HepG2 (cell line): ENCODE results near the gene RAP1GAP2. TPM values are rescaled to one million over a fixed set of nuclear protein-coding genes. Genes with fewer than 3 reads are reported as not detected.

Experiments used
- ATAC-seq: fragments of 200-7000 bp; cut with Tn5 transposase; 3 replicates; pipeline ENCODE4 v1.9.1; 2020; ENCODE audit warnings: mild to moderate bottlenecking, moderate library complexity
- BruUV-seq: library from RNA; stranded (reverse); fragments of 400-500 nt; replicated peaks from 2 replicates; lab custom pipeline; 2021; lab: Mats Ljungman, UMichigan
- CTCF ChIA-PET: fragments of 300-600 bp; formaldehyde crosslinking; extraction: SDS; loops from one replicate; lab custom pipeline; 2021; ENCODE audit warnings: low total read pairs, inconsistent platforms, low intra/inter-chr PET ratio; lab: Yijun Ruan, JAX
- POLR2A ChIA-PET: fragments of 350-600 bp; sonication (Branson Sonifier 250); formaldehyde crosslinking; loops from one replicate; lab custom pipeline; 2020; ENCODE audit warnings: antibody characterized with exemption, inconsistent platforms; lab: Yijun Ruan, JAX
- DNase-seq: peaks from one replicate; pipeline ENCODE4 v3.0.0-alpha.2; 2015; ENCODE audit warnings: low spot score
- FAIRE-seq: peaks from 3 replicates; lab custom pipeline; 2011; peaks lifted over from hg19 to GRCh38; lab: Jason Lieb, UNC
- H2AFZ ChIP-seq: one replicate; pipeline ENCODE4 v1.6.1; 2011; ENCODE audit warnings: low read length, inconsistent platforms
- H3K27ac ChIP-seq: fragments of 300-600 bp; 3 replicates; pipeline ENCODE4 v1.8.0; 2011; ENCODE audit warnings: mixed run types, mild to moderate bottlenecking, mixed read lengths, low read length, inconsistent platforms; ENCODE audit not compliant: insufficient read depth; ENCODE audit errors: extremely low read length
- H3K27me3 ChIP-seq, 2 experiments: fragments of 200-600 bp in 1 of 2; 2 replicates in 1 of 2; 3 replicates in 1 of 2; pipeline versions ENCODE4 v1.6.0 to v1.8.0; 2011; ENCODE audit warnings: low read length in 2 of 2, mild to moderate bottlenecking in 2 of 2, moderate library complexity in 2 of 2, inconsistent platforms in 1 of 2; ENCODE audit not compliant: insufficient read depth in 2 of 2, control insufficient read depth in 1 of 2
- H3K36me3 ChIP-seq, 2 experiments: fragments of 200-600 bp in 1 of 2; replicated peaks in 1 of 2; 2 replicates in 1 of 2; 3 replicates in 1 of 2; pipeline versions ENCODE4 v1.5.1 to v1.8.0; 2011; ENCODE audit warnings: low read length in 2 of 2, inconsistent platforms in 1 of 2; ENCODE audit not compliant: insufficient read depth in 2 of 2, control insufficient read depth in 1 of 2
- H3K4me1 ChIP-seq: 2 replicates; pipeline ENCODE4 v1.5.1; 2012; ENCODE audit warnings: low read length, inconsistent platforms; ENCODE audit not compliant: insufficient read depth
- H3K4me2 ChIP-seq: 2 replicates; pipeline ENCODE4 v1.6.0; 2011; ENCODE audit warnings: low read depth, low read length, inconsistent platforms
- H3K4me3 ChIP-seq, 3 experiments: fragments of 200-600 bp in 1 of 3; sonication (generic), shearing (Covaris generic) in 1 of 3; replicated peaks in 1 of 3; 2 replicates each; pipeline ENCODE4 v1.5.1; 2011 to 2016; ENCODE audit warnings: low read length in 3 of 3, inconsistent platforms in 2 of 3, low read depth in 2 of 3, mild to moderate bottlenecking in 2 of 3, control low read depth in 1 of 3, mixed read lengths in 1 of 3; ENCODE audit not compliant: insufficient read depth in 1 of 3
- H3K79me2 ChIP-seq: one replicate; pipeline ENCODE4 v1.6.1; 2011; ENCODE audit warnings: low read length, inconsistent platforms; ENCODE audit not compliant: insufficient read depth
- H3K9ac ChIP-seq: 2 replicates; pipeline ENCODE4 v1.6.0; 2011; ENCODE audit warnings: mild to moderate bottlenecking, low read depth, low read length, inconsistent platforms; ENCODE audit not compliant: insufficient read depth
- H3K9me3 ChIP-seq: 2 replicates; pipeline ENCODE4 v1.5.1; 2012; ENCODE audit warnings: mild to moderate bottlenecking, low read length
- H4K20me1 ChIP-seq: 2 replicates; pipeline ENCODE4 v1.6.0; 2011; ENCODE audit warnings: inconsistent platforms, mild to moderate bottlenecking, low read length, moderate library complexity; ENCODE audit not compliant: insufficient read depth
- KAT7 ChIP-seq: IDR thresholded peaks from 2 replicates; pipeline ENCODE4 v1.6.1; 2018; ENCODE audit warnings: borderline replicate concordance, missing compliant biosample characterization
- ZNF101 ChIP-seq: sonication (generic); formaldehyde crosslinking; IDR thresholded peaks from 2 replicates; pipeline ENCODE4 v1.4.0; 2020; ENCODE audit warnings: mild to moderate bottlenecking, low read depth, missing genetic modification reagents, borderline replicate concordance
- ZNF484 ChIP-seq: sonication (generic); formaldehyde crosslinking; IDR thresholded peaks from 2 replicates; pipeline ENCODE4 v1.5.1; 2020; ENCODE audit warnings: mild to moderate bottlenecking, low read depth, missing genetic modification reagents, borderline replicate concordance
- WGBS: methylation state at CpG from one replicate; pipeline ENCODE4 v1.1.6; 2017; ENCODE audit warnings: low lambda C conversion rate; 5-methylcytosine and 5-hydroxymethylcytosine counted together
- in situ Hi-C: cut with HindIII; loops from 2 replicates; pipeline ENCODE4 v1.10.0; 2017; ENCODE audit warnings: low pct_unique_long_range_greater_than_20kb; ENCODE audit not compliant: extremely low pct_ligation_motif_present
- intact Hi-C: fragments of 100-400 bp; cut with micrococcal nuclease; formaldehyde crosslinking; loops from one replicate; pipeline ENCODE4 v1.10.0; 2022; ENCODE audit not compliant: unreplicated experiment
- polyA plus RNA-seq, 8 experiments: library from polyadenylated mRNA; depleted of rRNA in 3 of 8; stranded (reverse) in 7 of 8; unstranded in 1 of 8; fragments of >200 nt; fragmentation: Illumina TruSeq in 4 of 8; extraction: Trizol in 4 of 8; gene quantifications; 2 replicates each; pipeline versions ENCODE4 v1.2.1 to v1.2.3, GENCODE V29; 2011 to 2016; ENCODE audit warnings: low read depth in 4 of 8, missing spikeins in 1 of 8, mixed read lengths in 1 of 8; ENCODE audit not compliant: insufficient read depth in 1 of 8
- total RNA-seq, 5 experiments: library from RNA; depleted of rRNA; stranded (reverse); fragments of >200 nt; fragmentation: Illumina TruSeq; extraction: Trizol; gene quantifications; 2 replicates each; pipeline ENCODE4 v1.2.3, GENCODE V29; 2016; ENCODE audit warnings: low read depth in 1 of 5
- TF ChIP-seq, protein P1 (sequence below): sonication (generic); formaldehyde crosslinking; IDR thresholded peaks from 2 replicates; pipeline ENCODE4 v1.5.1; 2020; ENCODE audit warnings: missing genetic modification reagents, mild to moderate bottlenecking, borderline replicate concordance
- TF ChIP-seq, protein P2 (sequence below): sonication (generic); formaldehyde crosslinking; IDR thresholded peaks from 2 replicates; pipeline ENCODE4 v1.4.0; 2020; ENCODE audit warnings: mild to moderate bottlenecking, missing genetic modification reagents
- TF ChIP-seq, protein P3 (sequence below): IDR thresholded peaks from 2 replicates; pipeline ENCODE4 v1.6.1; 2016; ENCODE audit warnings: low read depth, control low read depth
- TF ChIP-seq, protein P4 (sequence below): sonication (generic); formaldehyde crosslinking; IDR thresholded peaks from 2 replicates; pipeline ENCODE4 v1.8.0; 2022; ENCODE audit warnings: mild to moderate bottlenecking, missing genetic modification reagents; ENCODE audit not compliant: insufficient replicate concordance
- TF ChIP-seq, protein P5 (sequence below): sonication (generic); formaldehyde crosslinking; IDR thresholded peaks from 2 replicates; pipeline ENCODE4 v1.4.0; 2020; ENCODE audit warnings: low read depth, mild to moderate bottlenecking, missing genetic modification reagents
- TF ChIP-seq, protein P6 (sequence below): sonication (generic); formaldehyde crosslinking; IDR thresholded peaks from 2 replicates; pipeline ENCODE4 v1.9.0; 2022; ENCODE audit warnings: low read depth, missing genetic modification reagents

The RAP1GAP2 gene
- total and polyA plus RNA-seq, 2 of the 13 experiments (the other 11 are each of a cell fraction or from before 2014, with no cell fraction given), result 10.9 to 12.0 TPM

DNA sequence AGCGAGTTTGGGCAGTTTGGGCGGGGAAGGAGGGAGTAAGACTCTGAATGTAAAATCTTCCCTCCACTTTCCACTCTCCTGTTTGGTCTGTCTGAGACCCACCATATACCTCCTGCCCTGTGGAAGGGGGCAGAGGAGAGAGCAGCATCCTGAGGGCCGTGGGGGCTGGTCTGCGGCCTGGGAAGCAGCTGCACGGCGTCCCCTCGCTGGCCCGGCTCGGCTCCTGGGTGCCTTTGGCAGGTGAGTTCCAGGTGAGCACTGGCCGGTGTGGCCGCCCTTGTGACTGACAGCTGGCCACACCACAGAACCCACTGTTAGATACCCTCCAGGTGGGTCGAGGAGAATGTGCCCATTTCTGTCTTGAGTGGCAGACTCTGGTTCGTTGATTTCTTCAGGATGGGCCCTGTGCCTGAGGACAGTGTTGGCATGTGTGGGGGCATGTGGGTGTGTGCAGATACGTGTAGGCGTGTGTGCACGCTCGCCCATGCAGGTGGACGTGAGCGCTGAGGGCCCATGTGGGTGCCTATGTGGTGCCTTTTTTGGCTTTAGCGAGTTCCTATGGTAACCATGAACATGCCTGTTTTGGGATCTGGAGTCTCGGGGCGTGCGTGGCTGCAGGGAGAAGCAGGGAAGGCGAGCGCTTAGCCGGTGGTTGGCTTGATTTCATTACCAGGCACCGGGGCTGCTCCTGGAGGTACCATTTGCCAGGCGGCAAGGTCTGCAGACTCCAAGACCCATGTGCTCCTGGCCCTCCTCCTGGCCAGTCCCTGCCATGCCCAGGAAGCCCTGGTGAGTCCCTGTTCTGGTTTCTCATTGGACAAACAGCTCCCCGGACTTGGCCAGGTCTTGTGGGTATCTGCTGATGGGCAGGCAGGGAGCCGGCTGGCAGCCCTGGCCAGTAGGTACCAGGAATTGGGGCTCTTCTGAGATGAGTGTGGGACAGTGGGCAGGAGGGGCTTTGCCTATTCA lies 12.4 kb downstream of the RAP1GAP2 start:
- DNase-seq (no peak), ATAC-seq (no peak), FAIRE-seq (no peak)
- Histone ChIP-seq H4K20me1 (no peaks in the 10 kb centered on the region), H3K4me3 (no peak overlapping the region), H3K4me1 (no peaks in the 10 kb centered on the region), H3K9ac (no peak overlapping the region), H3K79me2 (no peaks in the 10 kb centered on the region), H3K27me3 (peaks cover 0 to 3% of the 10 kb centered on the region in 2 experiments; a peak in 1 of 5 replicates), H3K27ac (no peak overlapping the region), H3K9me3 (no peaks in the 10 kb centered on the region), H2AFZ (no peak overlapping the region), H3K4me2 (no peak overlapping the region), H3K36me3 (no peaks in the 10 kb centered on the region)
- 49% methylated on average over 11 of the region's 30 CpGs for WGBS
- TF ChIP-seq ZNF101 (no peak), ZNF484 (CRISPR knock-in tag) (no peak), KAT7 (no peak)
- TF ChIP-seq, protein P1, sequence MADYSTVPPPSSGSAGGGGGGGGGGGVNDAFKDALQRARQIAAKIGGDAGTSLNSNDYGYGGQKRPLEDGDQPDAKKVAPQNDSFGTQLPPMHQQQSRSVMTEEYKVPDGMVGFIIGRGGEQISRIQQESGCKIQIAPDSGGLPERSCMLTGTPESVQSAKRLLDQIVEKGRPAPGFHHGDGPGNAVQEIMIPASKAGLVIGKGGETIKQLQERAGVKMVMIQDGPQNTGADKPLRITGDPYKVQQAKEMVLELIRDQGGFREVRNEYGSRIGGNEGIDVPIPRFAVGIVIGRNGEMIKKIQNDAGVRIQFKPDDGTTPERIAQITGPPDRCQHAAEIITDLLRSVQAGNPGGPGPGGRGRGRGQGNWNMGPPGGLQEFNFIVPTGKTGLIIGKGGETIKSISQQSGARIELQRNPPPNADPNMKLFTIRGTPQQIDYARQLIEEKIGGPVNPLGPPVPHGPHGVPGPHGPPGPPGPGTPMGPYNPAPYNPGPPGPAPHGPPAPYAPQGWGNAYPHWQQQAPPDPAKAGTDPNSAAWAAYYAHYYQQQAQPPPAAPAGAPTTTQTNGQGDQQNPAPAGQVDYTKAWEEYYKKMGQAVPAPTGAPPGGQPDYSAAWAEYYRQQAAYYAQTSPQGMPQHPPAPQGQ (CRISPR knock-in tag), result no peak
- TF ChIP-seq, protein P2, sequence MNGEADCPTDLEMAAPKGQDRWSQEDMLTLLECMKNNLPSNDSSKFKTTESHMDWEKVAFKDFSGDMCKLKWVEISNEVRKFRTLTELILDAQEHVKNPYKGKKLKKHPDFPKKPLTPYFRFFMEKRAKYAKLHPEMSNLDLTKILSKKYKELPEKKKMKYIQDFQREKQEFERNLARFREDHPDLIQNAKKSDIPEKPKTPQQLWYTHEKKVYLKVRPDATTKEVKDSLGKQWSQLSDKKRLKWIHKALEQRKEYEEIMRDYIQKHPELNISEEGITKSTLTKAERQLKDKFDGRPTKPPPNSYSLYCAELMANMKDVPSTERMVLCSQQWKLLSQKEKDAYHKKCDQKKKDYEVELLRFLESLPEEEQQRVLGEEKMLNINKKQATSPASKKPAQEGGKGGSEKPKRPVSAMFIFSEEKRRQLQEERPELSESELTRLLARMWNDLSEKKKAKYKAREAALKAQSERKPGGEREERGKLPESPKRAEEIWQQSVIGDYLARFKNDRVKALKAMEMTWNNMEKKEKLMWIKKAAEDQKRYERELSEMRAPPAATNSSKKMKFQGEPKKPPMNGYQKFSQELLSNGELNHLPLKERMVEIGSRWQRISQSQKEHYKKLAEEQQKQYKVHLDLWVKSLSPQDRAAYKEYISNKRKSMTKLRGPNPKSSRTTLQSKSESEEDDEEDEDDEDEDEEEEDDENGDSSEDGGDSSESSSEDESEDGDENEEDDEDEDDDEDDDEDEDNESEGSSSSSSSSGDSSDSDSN (CRISPR knock-in tag), result no peak
- TF ChIP-seq, protein P3, sequence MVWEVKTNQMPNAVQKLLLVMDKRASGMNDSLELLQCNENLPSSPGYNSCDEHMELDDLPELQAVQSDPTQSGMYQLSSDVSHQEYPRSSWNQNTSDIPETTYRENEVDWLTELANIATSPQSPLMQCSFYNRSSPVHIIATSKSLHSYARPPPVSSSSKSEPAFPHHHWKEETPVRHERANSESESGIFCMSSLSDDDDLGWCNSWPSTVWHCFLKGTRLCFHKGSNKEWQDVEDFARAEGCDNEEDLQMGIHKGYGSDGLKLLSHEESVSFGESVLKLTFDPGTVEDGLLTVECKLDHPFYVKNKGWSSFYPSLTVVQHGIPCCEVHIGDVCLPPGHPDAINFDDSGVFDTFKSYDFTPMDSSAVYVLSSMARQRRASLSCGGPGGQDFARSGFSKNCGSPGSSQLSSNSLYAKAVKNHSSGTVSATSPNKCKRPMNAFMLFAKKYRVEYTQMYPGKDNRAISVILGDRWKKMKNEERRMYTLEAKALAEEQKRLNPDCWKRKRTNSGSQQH (CRISPR knock-in tag), result no peak
- TF ChIP-seq, protein P4, sequence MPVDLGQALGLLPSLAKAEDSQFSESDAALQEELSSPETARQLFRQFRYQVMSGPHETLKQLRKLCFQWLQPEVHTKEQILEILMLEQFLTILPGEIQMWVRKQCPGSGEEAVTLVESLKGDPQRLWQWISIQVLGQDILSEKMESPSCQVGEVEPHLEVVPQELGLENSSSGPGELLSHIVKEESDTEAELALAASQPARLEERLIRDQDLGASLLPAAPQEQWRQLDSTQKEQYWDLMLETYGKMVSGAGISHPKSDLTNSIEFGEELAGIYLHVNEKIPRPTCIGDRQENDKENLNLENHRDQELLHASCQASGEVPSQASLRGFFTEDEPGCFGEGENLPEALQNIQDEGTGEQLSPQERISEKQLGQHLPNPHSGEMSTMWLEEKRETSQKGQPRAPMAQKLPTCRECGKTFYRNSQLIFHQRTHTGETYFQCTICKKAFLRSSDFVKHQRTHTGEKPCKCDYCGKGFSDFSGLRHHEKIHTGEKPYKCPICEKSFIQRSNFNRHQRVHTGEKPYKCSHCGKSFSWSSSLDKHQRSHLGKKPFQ, result no peak
- TF ChIP-seq, protein P5, sequence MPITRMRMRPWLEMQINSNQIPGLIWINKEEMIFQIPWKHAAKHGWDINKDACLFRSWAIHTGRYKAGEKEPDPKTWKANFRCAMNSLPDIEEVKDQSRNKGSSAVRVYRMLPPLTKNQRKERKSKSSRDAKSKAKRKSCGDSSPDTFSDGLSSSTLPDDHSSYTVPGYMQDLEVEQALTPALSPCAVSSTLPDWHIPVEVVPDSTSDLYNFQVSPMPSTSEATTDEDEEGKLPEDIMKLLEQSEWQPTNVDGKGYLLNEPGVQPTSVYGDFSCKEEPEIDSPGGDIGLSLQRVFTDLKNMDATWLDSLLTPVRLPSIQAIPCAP, result no peak
- TF ChIP-seq, protein P6, sequence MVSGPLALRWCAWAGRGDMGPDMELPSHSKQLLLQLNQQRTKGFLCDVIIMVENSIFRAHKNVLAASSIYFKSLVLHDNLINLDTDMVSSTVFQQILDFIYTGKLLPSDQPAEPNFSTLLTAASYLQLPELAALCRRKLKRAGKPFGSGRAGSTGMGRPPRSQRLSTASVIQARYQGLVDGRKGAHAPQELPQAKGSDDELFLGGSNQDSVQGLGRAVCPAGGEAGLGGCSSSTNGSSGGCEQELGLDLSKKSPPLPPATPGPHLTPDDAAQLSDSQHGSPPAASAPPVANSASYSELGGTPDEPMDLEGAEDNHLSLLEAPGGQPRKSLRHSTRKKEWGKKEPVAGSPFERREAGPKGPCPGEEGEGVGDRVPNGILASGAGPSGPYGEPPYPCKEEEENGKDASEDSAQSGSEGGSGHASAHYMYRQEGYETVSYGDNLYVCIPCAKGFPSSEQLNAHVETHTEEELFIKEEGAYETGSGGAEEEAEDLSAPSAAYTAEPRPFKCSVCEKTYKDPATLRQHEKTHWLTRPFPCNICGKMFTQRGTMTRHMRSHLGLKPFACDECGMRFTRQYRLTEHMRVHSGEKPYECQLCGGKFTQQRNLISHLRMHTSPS, result no peak
- POLR2A ChIA-PET, result no interaction called here
- CTCF ChIA-PET, result no interaction called here
- intact Hi-C loops (no loop called here), in situ Hi-C loops (no loop called here)
- no TSS peak for BruUV-seq
